Right lobe of liver (tissue), 6 donors: ENCODE data around the gene PCDHB4. TPM values are rescaled to one million over a fixed set of nuclear protein-coding genes. Genes with fewer than 3 reads are reported as not detected.
"Not testable (repeated sequence)": the region's sequence is repeated elsewhere in the genome, so short reads cannot be mapped to it uniquely, and the experiment has no call there.

Source experiments
- ATAC-seq, 4 donors: fragments of 200-7000 bp; cut with Tn5 transposase; one replicate each; pipeline ENCODE4 v1.9.1; 2020; ENCODE audit warnings: mild to moderate bottlenecking in 4 of 4, moderate library complexity in 4 of 4
- DNase-seq, 3 donors: peaks; one replicate each; pipeline ENCODE4 v3.0.0-alpha.2; 2020
- H3K27ac ChIP-seq, 3 donors: fragments of 200-600 bp; one replicate each; pipeline ENCODE4 v1.8.0; 2022
- H3K27me3 ChIP-seq, 2 donors: fragments of 200-600 bp; one replicate each; pipeline ENCODE4 v1.8.0; 2022
- H3K36me3 ChIP-seq, 4 donors: fragments of 200-600 bp; sonication (generic) in 1 of 4; one replicate each; pipeline versions ENCODE4 v1.5.1 to v1.8.0; 2017 to 2022; ENCODE audit warnings: control low read depth in 1 of 4
- H3K4me1 ChIP-seq, 4 donors: fragments of 200-600 bp; sonication (generic) in 1 of 4; one replicate each; pipeline versions ENCODE4 v1.5.1 to v1.8.0; 2017 to 2022; ENCODE audit warnings: control low read depth in 1 of 4
- H3K4me3 ChIP-seq, 3 donors: fragments of 200-600 bp; one replicate each; pipeline ENCODE4 v1.8.0; 2022
- H3K9me3 ChIP-seq, 4 donors: fragments of 200-600 bp; sonication (generic) in 1 of 4; one replicate each; pipeline versions ENCODE4 v1.5.1 to v1.8.0; 2017 to 2022; ENCODE audit warnings: control low read depth in 1 of 4
- POLR2A ChIP-seq: fragments of 450-650 bp; IDR thresholded peaks from one replicate; pipeline ENCODE4 v1.6.1; 2017; ENCODE audit warnings: antibody characterized with exemption, mild to moderate bottlenecking
- WGBS: methylation state at CpG from one replicate; pipeline ENCODE4 v1.1.6; 2018; ENCODE audit warnings: low coverage, low lambda C conversion rate; ENCODE audit not compliant: insufficient coverage; ENCODE audit errors: missing lambda C conversion rate; 5-methylcytosine and 5-hydroxymethylcytosine counted together
- intact Hi-C, 2 donors: fragments of 100-400 bp; cut with DNase I; formaldehyde crosslinking; loops; one replicate each; pipeline versions ENCODE4 v1.11.2 to v1.14.1; 2022
- total RNA-seq, 6 experiments: library from RNA; depleted of rRNA in 2 of 6; stranded (reverse); fragments of >200 nt in 2 of 6; fragmentation: NEBNext Ultra II Directional in 3 of 6; extraction: Animal tissue kit (Norgen Biotek cat#: 25700) in 3 of 6; gene quantifications; one replicate each; pipeline versions ENCODE4 v1.1.0 to v1.2.4, GENCODE V29; 2016 to 2023
- TF ChIP-seq, protein P1 (sequence below), 4 donors: fragments of 200-600 bp in 3 of 4; fragments of 450-650 bp in 1 of 4; IDR thresholded peaks; one replicate each; pipeline versions ENCODE4 v1.5.1 to v1.8.0; 2016 to 2022; ENCODE audit warnings: antibody characterized with exemption in 4 of 4, mild to moderate bottlenecking in 2 of 4
- donor health status: DM: no; HTN: yes; CAD: no.
- donor health status: DM: no; HTN: no; CAD: no.
- donor health status: DM: no; HTN: no; CAD: no.
- donor health status: DM: no; HTN: yes; CAD: no.
- donor health status: DM: no; HTN: yes; CAD: no.

PCDHB4 gene
- total RNA-seq, 6 experiments from 2014 or later, result 0.10 to 0.35 (median 0.20) TPM

DNA sequence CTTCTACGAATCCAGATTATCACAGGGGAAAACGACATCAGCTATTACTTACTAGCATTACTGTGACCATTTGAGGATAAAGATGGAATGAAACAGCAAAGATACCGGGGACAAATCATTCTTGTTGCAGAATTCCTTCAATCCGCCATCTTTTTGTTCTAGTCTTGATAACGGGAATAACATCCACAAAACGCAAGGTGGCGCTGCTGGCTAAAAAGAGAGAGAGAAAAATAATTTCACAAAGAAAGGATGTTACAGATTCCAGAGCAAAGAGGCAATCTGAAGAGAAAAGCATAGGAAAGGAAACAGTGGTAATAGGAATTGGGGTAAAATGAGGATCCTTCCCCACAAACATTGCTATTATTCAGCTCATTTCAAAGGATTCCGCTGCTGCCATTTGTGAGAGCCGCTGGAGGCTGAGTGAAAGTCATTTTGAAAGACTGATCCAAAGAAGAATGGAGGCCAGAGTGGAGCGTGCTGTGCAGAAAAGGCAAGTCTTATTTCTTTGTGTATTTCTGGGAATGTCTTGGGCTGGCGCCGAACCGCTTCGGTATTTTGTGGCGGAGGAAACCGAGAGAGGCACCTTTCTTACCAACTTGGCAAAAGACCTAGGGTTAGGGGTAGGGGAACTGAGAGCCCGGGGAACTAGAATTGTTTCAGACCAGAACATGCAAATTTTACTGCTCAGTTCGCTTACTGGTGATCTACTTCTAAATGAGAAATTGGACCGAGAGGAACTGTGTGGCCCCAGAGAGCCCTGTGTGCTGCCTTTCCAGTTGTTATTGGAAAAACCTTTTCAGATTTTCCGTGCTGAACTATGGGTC is 51.0 kb downstream of the PCDHB4 start, which contains the start of gene PCDHB7:
TSS of gene PCDHB7 (plus strand) at position 264 of the 824 bp plus-strand sequence. CDS start at position 456, 192 bp downstream.
- Histone ChIP-seq H3K4me3 (no peak within 1 kb of the TSS), H3K36me3 (no peaks in the 10 kb centered on the region), H3K27me3 (peaks cover 0 to 10% of the 10 kb centered on the region in 2 donors), H3K27ac (no peak within 1 kb of the TSS), H3K4me1 (no peaks in the 10 kb centered on the region), H3K9me3 (no peaks in the 10 kb centered on the region)
- TF ChIP-seq, protein P1, sequence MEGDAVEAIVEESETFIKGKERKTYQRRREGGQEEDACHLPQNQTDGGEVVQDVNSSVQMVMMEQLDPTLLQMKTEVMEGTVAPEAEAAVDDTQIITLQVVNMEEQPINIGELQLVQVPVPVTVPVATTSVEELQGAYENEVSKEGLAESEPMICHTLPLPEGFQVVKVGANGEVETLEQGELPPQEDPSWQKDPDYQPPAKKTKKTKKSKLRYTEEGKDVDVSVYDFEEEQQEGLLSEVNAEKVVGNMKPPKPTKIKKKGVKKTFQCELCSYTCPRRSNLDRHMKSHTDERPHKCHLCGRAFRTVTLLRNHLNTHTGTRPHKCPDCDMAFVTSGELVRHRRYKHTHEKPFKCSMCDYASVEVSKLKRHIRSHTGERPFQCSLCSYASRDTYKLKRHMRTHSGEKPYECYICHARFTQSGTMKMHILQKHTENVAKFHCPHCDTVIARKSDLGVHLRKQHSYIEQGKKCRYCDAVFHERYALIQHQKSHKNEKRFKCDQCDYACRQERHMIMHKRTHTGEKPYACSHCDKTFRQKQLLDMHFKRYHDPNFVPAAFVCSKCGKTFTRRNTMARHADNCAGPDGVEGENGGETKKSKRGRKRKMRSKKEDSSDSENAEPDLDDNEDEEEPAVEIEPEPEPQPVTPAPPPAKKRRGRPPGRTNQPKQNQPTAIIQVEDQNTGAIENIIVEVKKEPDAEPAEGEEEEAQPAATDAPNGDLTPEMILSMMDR (IDR thresholded peaks at IDR 0.05), result peak in 2 of 4 donors; percentile 11 to 22
- TF ChIP-seq POLR2A, result no peak
- intact Hi-C loops, result no loop called here
- DNase-seq (no peak), ATAC-seq (no peak)
- 27% methylated on average over 20 of the region's 20 CpGs for WGBS

DNA sequence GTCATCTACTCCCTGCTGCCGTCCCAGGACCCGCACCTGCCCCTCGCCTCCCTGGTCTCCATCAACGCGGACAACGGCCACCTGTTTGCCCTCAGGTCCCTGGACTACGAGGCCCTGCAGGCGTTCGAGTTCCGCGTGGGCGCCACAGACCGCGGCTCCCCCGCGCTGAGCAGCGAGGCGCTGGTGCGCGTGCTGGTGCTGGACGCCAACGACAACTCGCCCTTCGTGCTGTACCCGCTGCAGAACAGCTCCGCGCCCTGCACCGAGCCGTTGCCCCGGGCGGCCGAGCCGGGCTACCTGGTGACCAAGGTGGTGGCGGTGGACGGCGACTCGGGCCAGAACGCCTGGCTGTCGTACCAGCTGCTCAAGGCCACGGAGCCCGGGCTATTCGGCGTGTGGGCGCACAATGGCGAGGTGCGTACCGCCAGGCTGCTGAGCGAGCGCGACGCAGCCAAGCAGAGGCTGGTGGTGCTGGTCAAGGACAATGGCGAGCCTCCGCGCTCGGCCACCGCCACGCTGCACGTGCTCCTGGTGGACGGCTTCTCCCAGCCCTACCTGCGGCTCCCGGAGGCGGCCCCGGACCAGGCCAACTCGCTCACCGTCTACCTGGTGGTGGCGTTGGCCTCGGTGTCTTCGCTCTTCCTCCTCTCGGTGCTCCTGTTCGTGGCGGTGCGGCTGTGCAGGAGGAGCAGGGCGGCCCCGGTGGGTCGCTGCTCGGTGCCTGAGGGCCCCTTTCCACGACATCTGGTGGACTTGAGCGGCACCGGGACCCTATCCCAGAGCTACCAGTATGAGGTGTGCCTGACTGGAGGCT is 52.9 kb downstream of the PCDHB4 start:
- ATAC-seq, H3K4me3 ChIP-seq, H3K36me3 ChIP-seq, intact Hi-C loops, DNase-seq, H3K4me1 ChIP-seq, H3K27me3 ChIP-seq, H3K27ac ChIP-seq, H3K9me3 ChIP-seq: not testable (repeated sequence)
- 30% methylated on average over 29 of the region's 79 CpGs for WGBS

Other genes starting within 250 kb of the PCDHB4 start
- under 1 TPM in 4 of 6 experiments, not detected in 2; 0.18 to 0.51 (median 0.32) TPM for gene PCDHA12, start 246.5 kb upstream of the PCDHB4 start, total RNA-seq
- 1 to 10 TPM in 3 of 6 experiments, under 1 TPM in 2, not detected in 1; 0.35 to 1.8 (median 1.2) TPM for gene PCDHA13, start 239.7 kb upstream of the PCDHB4 start, total RNA-seq
- gene PCDHAC1, start 195.5 kb upstream of the PCDHB4 start, total RNA-seq, result under 1 TPM; 0.18 to 0.86 (median 0.35) TPM
- 1 to 10 TPM in 3 of 6 experiments, under 1 TPM in 3; 0.68 to 2.2 (median 1.3) TPM for gene PCDHAC2, start 155.3 kb upstream of the PCDHB4 start, total RNA-seq
- gene PCDHB1, start 70.4 kb upstream of the PCDHB4 start, total RNA-seq, result not detected
- gene PCDHB2, start 27.2 kb upstream of the PCDHB4 start, total RNA-seq, result under 1 TPM in 3 of 6 experiments, not detected in 3; 0.11 to 0.19 (median 0.14) TPM
- under 1 TPM in 3 of 6 experiments, not detected in 3; 0.07 to 0.31 (median 0.30) TPM for gene PCDHB3, start 21.3 kb upstream of the PCDHB4 start, total RNA-seq
- 1 to 10 TPM in 1 of 6 experiments, under 1 TPM in 5; 0.18 to 1.2 (median 0.45) TPM for gene PCDHB5, start 13.4 kb downstream of the PCDHB4 start, total RNA-seq
- gene PCDHB6, start 28.2 kb downstream of the PCDHB4 start, total RNA-seq, result under 1 TPM in 4 of 6 experiments, not detected in 2; 0.06 to 0.16 (median 0.12) TPM
- under 1 TPM; 0.07 to 0.31 (median 0.13) TPM for gene PCDHB7, start 50.8 kb downstream of the PCDHB4 start, total RNA-seq
- under 1 TPM in 4 of 6 experiments, not detected in 2; 0.12 to 0.49 (median 0.19) TPM for gene PCDHB8, start 56.0 kb downstream of the PCDHB4 start, total RNA-seq
- under 1 TPM; 0.17 to 0.51 (median 0.34) TPM for gene PCDHB16, start 60.6 kb downstream of the PCDHB4 start, total RNA-seq
- under 1 TPM in 5 of 6 experiments, not detected in 1; 0.07 to 0.51 (median 0.21) TPM for gene PCDHB9, start 65.3 kb downstream of the PCDHB4 start, total RNA-seq
- gene PCDHB10, start 70.5 kb downstream of the PCDHB4 start, total RNA-seq, result under 1 TPM in 5 of 6 experiments, not detected in 1; 0.09 to 0.23 (median 0.12) TPM
- under 1 TPM in 5 of 6 experiments, not detected in 1; 0.06 to 0.44 (median 0.19) TPM for gene PCDHB11, start 77.8 kb downstream of the PCDHB4 start, total RNA-seq
- 1 to 10 TPM in 1 of 6 experiments, under 1 TPM in 4, not detected in 1; 0.27 to 1.1 (median 0.33) TPM for gene PCDHB12, start 86.9 kb downstream of the PCDHB4 start, total RNA-seq
- gene PCDHB13, start 92.1 kb downstream of the PCDHB4 start, total RNA-seq, result under 1 TPM; 0.25 to 1.00 (median 0.49) TPM
- 1 to 10 TPM in 1 of 6 experiments, under 1 TPM in 5; 0.44 to 1.0 (median 0.86) TPM for gene PCDHB14, start 101.5 kb downstream of the PCDHB4 start, total RNA-seq
- under 1 TPM; 0.37 to 0.83 (median 0.63) TPM for gene PCDHB15, start 123.6 kb downstream of the PCDHB4 start, total RNA-seq
- under 1 TPM in 1 of 6 experiments, not detected in 5; 0.31 TPM for gene SLC25A2, start 182.2 kb downstream of the PCDHB4 start, total RNA-seq
- gene TAF7, start 199.0 kb downstream of the PCDHB4 start, total RNA-seq, result 10 to 100 TPM; 17.7 to 37.9 (median 22.3) TPM
- under 1 TPM in 5 of 6 experiments, not detected in 1; 0.04 to 0.18 (median 0.12) TPM for gene PCDHGA1, start 208.7 kb downstream of the PCDHB4 start, total RNA-seq
- gene PCDHGA2, start 216.9 kb downstream of the PCDHB4 start, total RNA-seq, result under 1 TPM; 0.49 to 0.88 (median 0.57) TPM
- gene PCDHGA3, start 222.0 kb downstream of the PCDHB4 start, total RNA-seq, result 1 to 10 TPM in 2 of 6 experiments, under 1 TPM in 4; 0.51 to 1.8 (median 0.76) TPM
- 1 to 10 TPM in 1 of 6 experiments, under 1 TPM in 5; 0.37 to 1.2 (median 0.52) TPM for gene PCDHGB1, start 228.3 kb downstream of the PCDHB4 start, total RNA-seq
- gene PCDHGA4, start 233.2 kb downstream of the PCDHB4 start, total RNA-seq, result 1 to 10 TPM in 2 of 6 experiments, under 1 TPM in 4; 0.39 to 1.8 (median 0.73) TPM
- 1 to 10 TPM in 5 of 6 experiments, under 1 TPM in 1; 0.51 to 2.8 (median 1.4) TPM for gene PCDHGB2, start 238.2 kb downstream of the PCDHB4 start, total RNA-seq
- 1 to 10 TPM in 1 of 6 experiments, under 1 TPM in 5; 0.32 to 1.2 (median 0.57) TPM for gene PCDHGA5, start 242.3 kb downstream of the PCDHB4 start, total RNA-seq
- 1 to 10 TPM in 3 of 6 experiments, under 1 TPM in 3; 0.56 to 1.8 (median 1.2) TPM for gene PCDHGB3, start 248.4 kb downstream of the PCDHB4 start, total RNA-seq